ENCODE data around the gene ETV6. TPM values are rescaled to one million over a fixed set of nuclear protein-coding genes. Genes with fewer than 3 reads are reported as not detected.

ETV6 gene
- total and polyA plus RNA-seq, 2 of the 8 experiments (the other 6 are each of a cell fraction or from before 2014, with no cell fraction given), result 5.5 to 23.9 TPM

DNA sequence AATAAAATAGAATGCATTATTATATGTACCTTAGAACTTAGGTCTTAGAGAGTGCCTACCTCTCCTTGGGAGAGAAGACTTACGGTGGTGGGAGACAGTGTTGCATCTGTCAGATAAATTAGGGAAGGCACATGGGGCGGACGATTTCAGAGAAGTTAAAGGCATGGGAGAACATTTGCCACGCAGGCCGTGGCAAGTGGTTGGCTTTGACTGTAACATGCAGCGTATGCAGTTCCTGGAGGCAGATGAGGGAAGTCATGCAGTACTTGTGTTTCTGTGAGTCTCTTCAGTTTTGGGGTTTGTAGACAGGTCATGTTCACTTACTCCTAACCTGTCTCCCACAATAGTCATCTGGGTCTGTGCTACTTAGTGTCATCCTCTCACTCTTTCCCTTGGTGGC, 43.6 kb downstream of the ETV6 start:
- no peak overlapping the region; the same call in 1 of the 2 replicates for H2AK5ac ChIP-seq (ENCODE audit: low read depth, low read length)
- H4K91ac ChIP-seq (replicated peaks; ENCODE audit: insufficient read length, low read length), result no peak overlapping the region
- no peaks in the 10 kb centered on the region for H3K27me3 ChIP-seq (replicated peaks in 1 of 4; ENCODE audit: control insufficient read depth in 3 of 4, extremely low read depth in 1 of 4, insufficient read depth in 3 of 4, low read length in 3 of 4)
- H4K5ac ChIP-seq (ENCODE audit: insufficient read length, low read depth, low read length), result no peak overlapping the region
- no peak overlapping the region for H3K9ac ChIP-seq (replicated peaks in 1 of 4; ENCODE audit: extremely low read depth in 1 of 4, low read depth in 3 of 4, low read length in 3 of 4)
- WGBS, 2 experiments (ENCODE audit: extremely low coverage in 1 of 2, insufficient coverage in 1 of 2, insufficient read length in 1 of 2, insufficient replicate concordance in 2 of 2, low coverage in 1 of 2, low lambda C conversion rate in 2 of 2, missing lambda C conversion rate in 1 of 2), result 90% methylated on average over 6 of the region's 6 CpGs; no CpG with 5 or more reads in 1 of the 2 experiments
- no peak overlapping the region for H3K4ac ChIP-seq (replicated peaks; ENCODE audit: insufficient read length, low read depth, low read length)
- H3K27ac ChIP-seq (ENCODE audit: low read depth, low read length), result no peak overlapping the region
- H3K4me2 ChIP-seq (ENCODE audit: insufficient read depth in 1 of 2, low read depth in 2 of 2, low read length in 2 of 2), result no peak overlapping the region
- POLR2A ChIA-PET (ENCODE audit: partially characterized antibody), result interaction anchor here (0.7 to 1.0 kb wide), 2 partner anchors 13 to 22 kb away, joined by 3 read pairs; no protein-coding TSS in a partner anchor
- H2BK20ac ChIP-seq (ENCODE audit: low read length), result no peak overlapping the region
- no peak overlapping the region for H3K14ac ChIP-seq (ENCODE audit: insufficient read length)
- H3K9me3 ChIP-seq (ENCODE audit: insufficient read depth in 2 of 2, low read depth in 1 of 2, low read length in 1 of 2), result no peaks in the 10 kb centered on the region
- no peak overlapping the region for H3K23ac ChIP-seq (ENCODE audit: insufficient read length)
- DNase-seq (ENCODE audit: low read depth in 1 of 2, low spot score in 2 of 2) (no peak), FAIRE-seq (no peak)
- H2BK15ac ChIP-seq (ENCODE audit: low read length), result no peak overlapping the region
- H2BK5ac ChIP-seq (ENCODE audit: low read depth, low read length), result no peak overlapping the region
- CTCF ChIA-PET (ENCODE audit: partially characterized antibody), result interaction anchor here (1.2 kb wide), 1 partner anchor 9 kb away, joined by 4 read pairs; no protein-coding TSS in a partner anchor
- peaks cover 0 to 2% (median 0%) of the 10 kb centered on the region in 4 experiments; a peak in 1 of 7 replicates for H3K4me1 ChIP-seq (replicated peaks in 1 of 4; ENCODE audit: control insufficient read depth in 3 of 4, insufficient read depth in 4 of 4, low read length in 3 of 4)
- no peak overlapping the region for H2BK120ac ChIP-seq (replicated peaks; ENCODE audit: low read depth, low read length)
- H2AFZ ChIP-seq (ENCODE audit: low read length), result no peak overlapping the region
- H2BK12ac ChIP-seq (ENCODE audit: low read depth, low read length), result no peak overlapping the region
- H3K79me2 ChIP-seq (ENCODE audit: control insufficient read depth in 1 of 2, insufficient read depth in 2 of 2, low read length in 2 of 2), result peaks cover 0 to 14% of the 10 kb centered on the region in 2 experiments; a peak in 2 of 4 replicates
- H3K56ac ChIP-seq (replicated peaks; ENCODE audit: insufficient read length, low read depth, low read length), result no peak overlapping the region
- H3K18ac ChIP-seq (ENCODE audit: extremely low read depth, low read length), result no peak overlapping the region
- peaks cover 3% of the 10 kb centered on the region; the same call in 1 of the 2 replicates for H3K79me1 ChIP-seq (ENCODE audit: low read depth, low read length)
- no peak overlapping the region for H3K4me3 ChIP-seq (ENCODE audit: extremely low read depth in 1 of 4, insufficient read depth in 2 of 4, low read depth in 3 of 4, low read length in 4 of 4)
- no peak overlapping the region for H4K8ac ChIP-seq (ENCODE audit: extremely low read depth, insufficient read depth, low read length)
- no peaks in the 10 kb centered on the region for H3K23me2 ChIP-seq (ENCODE audit: low read depth, low read length)
- H4K20me1 ChIP-seq (replicated peaks in 1 of 2; ENCODE audit: control insufficient read depth in 1 of 2, insufficient read depth in 2 of 2, low read length in 2 of 2), result peaks cover 0 to 8% of the 10 kb centered on the region in 2 experiments
- H3K36me3 ChIP-seq (ENCODE audit: control insufficient read depth in 2 of 4, insufficient read depth in 4 of 4, low read length in 3 of 4), result no peaks in the 10 kb centered on the region
- TF ChIP-seq PHF8 (conservative IDR thresholded peaks at IDR 0.05; ENCODE audit: low read depth, low read length) (no peak), RFX5 (IDR thresholded peaks at IDR 0.05; ENCODE audit: borderline replicate concordance, low read depth, low read length) (no peak), POU5F1 (IDR thresholded peaks at IDR 0.05; ENCODE audit: low read depth, low read length) (no peak), SIRT6 (IDR thresholded peaks at IDR 0.05; ENCODE audit: low read length) (no peak), KDM4A (IDR thresholded peaks at IDR 0.05; ENCODE audit: low read depth, low read length, severe bottlenecking) (no peak), RBBP5 (IDR thresholded peaks at IDR 0.05; ENCODE audit: borderline replicate concordance, low read depth, low read length) (no peak), EGR1 (IDR thresholded peaks at IDR 0.05; ENCODE audit: borderline replicate concordance, low read depth, low read length) (no peak), MAX (IDR thresholded peaks at IDR 0.05) (no peak), CTBP2 (IDR thresholded peaks at IDR 0.05; ENCODE audit: borderline replicate concordance, insufficient read depth, insufficient read length, low read length) (no peak), TCF12 (IDR thresholded peaks at IDR 0.05; ENCODE audit: low read depth, low read length) (no peak), KDM1A (IDR thresholded peaks at IDR 0.05; ENCODE audit: borderline replicate concordance, low read length) (no peak), CEBPB (IDR thresholded peaks at IDR 0.05; ENCODE audit: low read depth, low read length) (no peak), SUZ12 (IDR thresholded peaks at IDR 0.05; ENCODE audit: low read length) (no peak), CBX5 (IDR thresholded peaks at IDR 0.05; ENCODE audit: low read depth, low read length) (no peak)

Data from H1 (cell line).